Ishikawa (cell line): ENCODE measurements around the gene TPCN1.

ENCODE experiments used
- CEBPB ChIP-seq: IDR thresholded peaks from 2 replicates; pipeline ENCODE4 v1.6.1; 2012
- EGR1 ChIP-seq: IDR thresholded peaks from 2 replicates; pipeline ENCODE4 v1.6.1; 2012
- EP300 ChIP-seq: IDR thresholded peaks from 2 replicates; pipeline ENCODE4 v1.6.1; 2012; ENCODE audit warnings: borderline replicate concordance
- NFIC ChIP-seq: IDR thresholded peaks from 2 replicates; pipeline ENCODE4 v1.6.1; 2012
- TAF1 ChIP-seq: IDR thresholded peaks from 2 replicates; pipeline ENCODE4 v1.6.1; 2012; ENCODE audit warnings: low read depth, mild to moderate bottlenecking
- TEAD4 ChIP-seq: IDR thresholded peaks from 2 replicates; pipeline ENCODE4 v1.6.1; 2012
- TF ChIP-seq, protein P1 (sequence below): IDR thresholded peaks from 2 replicates; pipeline ENCODE4 v1.6.1; 2012; ENCODE audit warnings: low read depth, mild to moderate bottlenecking
- TF ChIP-seq, protein P2 (sequence below): IDR thresholded peaks from 2 replicates; pipeline ENCODE4 v1.6.1; 2012

DNA sequence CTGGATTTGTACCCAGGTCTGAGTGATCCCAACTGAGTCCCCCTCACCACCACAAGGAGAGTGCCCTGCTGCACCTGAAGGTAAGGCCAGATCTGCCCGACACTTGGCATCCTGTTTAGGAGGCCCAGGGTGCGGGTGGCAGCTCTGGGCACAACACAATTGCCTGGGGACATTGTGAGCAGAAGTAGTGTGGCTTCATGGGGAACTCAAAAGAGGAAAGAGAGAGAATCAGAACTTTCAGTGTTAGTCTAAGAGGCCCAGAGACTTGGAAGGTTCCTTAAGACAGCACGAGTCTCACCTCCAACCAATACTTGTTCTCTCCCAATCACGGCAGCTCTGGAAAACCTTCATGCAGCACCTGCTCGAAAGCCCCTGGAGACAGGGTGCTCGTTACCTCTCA, 120.3 kb downstream of the TPCN1 start:
- TF ChIP-seq, protein P1, sequence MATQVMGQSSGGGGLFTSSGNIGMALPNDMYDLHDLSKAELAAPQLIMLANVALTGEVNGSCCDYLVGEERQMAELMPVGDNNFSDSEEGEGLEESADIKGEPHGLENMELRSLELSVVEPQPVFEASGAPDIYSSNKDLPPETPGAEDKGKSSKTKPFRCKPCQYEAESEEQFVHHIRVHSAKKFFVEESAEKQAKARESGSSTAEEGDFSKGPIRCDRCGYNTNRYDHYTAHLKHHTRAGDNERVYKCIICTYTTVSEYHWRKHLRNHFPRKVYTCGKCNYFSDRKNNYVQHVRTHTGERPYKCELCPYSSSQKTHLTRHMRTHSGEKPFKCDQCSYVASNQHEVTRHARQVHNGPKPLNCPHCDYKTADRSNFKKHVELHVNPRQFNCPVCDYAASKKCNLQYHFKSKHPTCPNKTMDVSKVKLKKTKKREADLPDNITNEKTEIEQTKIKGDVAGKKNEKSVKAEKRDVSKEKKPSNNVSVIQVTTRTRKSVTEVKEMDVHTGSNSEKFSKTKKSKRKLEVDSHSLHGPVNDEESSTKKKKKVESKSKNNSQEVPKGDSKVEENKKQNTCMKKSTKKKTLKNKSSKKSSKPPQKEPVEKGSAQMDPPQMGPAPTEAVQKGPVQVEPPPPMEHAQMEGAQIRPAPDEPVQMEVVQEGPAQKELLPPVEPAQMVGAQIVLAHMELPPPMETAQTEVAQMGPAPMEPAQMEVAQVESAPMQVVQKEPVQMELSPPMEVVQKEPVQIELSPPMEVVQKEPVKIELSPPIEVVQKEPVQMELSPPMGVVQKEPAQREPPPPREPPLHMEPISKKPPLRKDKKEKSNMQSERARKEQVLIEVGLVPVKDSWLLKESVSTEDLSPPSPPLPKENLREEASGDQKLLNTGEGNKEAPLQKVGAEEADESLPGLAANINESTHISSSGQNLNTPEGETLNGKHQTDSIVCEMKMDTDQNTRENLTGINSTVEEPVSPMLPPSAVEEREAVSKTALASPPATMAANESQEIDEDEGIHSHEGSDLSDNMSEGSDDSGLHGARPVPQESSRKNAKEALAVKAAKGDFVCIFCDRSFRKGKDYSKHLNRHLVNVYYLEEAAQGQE: no peak
- TF ChIP-seq EGR1 (no peak), EP300 (no peak), TAF1 (no peak), NFIC (no peak), TEAD4 (no peak), CEBPB (no peak)
- TF ChIP-seq, protein P2, sequence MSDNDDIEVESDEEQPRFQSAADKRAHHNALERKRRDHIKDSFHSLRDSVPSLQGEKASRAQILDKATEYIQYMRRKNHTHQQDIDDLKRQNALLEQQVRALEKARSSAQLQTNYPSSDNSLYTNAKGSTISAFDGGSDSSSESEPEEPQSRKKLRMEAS: no peak
